MCF 10A (cell line): ENCODE data around the gene NUDT17. TPM values are rescaled to one million over a fixed set of nuclear protein-coding genes. Genes with fewer than 3 reads are reported as not detected.

Experiments used
- BruUV-seq: library from RNA; stranded (reverse); fragments of 400-500 nt; replicated peaks from 2 replicates; lab custom pipeline; 2021; lab: Mats Ljungman, UMichigan
- CTCF ChIA-PET: fragments of 300-600 bp; sonication (Branson Sonifier 250); formaldehyde crosslinking; extraction: SDS; loops from one replicate; lab custom pipeline; 2021; ENCODE audit warnings: antibody characterized with exemption, inconsistent platforms; lab: Yijun Ruan, JAX
- POLR2A ChIA-PET: fragments of 300-600, 350-650 bp; sonication (Branson Sonifier 250); formaldehyde crosslinking; extraction: SDS; loops from one replicate; lab custom pipeline; 2020; ENCODE audit warnings: antibody characterized with exemption, inconsistent platforms; lab: Yijun Ruan, JAX
- DNase-seq: peaks from one replicate; pipeline ENCODE4 v3.0.0-alpha.2; 2018; ENCODE audit not compliant: unreplicated experiment
- H3K27ac Mint-ChIP-seq: one replicate; pipeline ENCODE4 v1.8.0; 2022; ENCODE audit warnings: mild to moderate bottlenecking, low read depth, mixed read lengths; ENCODE audit not compliant: unreplicated experiment
- H3K27me3 Mint-ChIP-seq: one replicate; pipeline ENCODE4 v1.8.0; 2022; ENCODE audit warnings: mixed read lengths; ENCODE audit not compliant: insufficient read depth, unreplicated experiment
- H3K36me3 Mint-ChIP-seq: one replicate; pipeline ENCODE4 v1.8.0; 2022; ENCODE audit warnings: mild to moderate bottlenecking, moderate library complexity, mixed read lengths; ENCODE audit not compliant: insufficient read depth, unreplicated experiment
- H3K4me1 Mint-ChIP-seq: one replicate; pipeline ENCODE4 v1.8.0; 2022; ENCODE audit warnings: mixed read lengths; ENCODE audit not compliant: insufficient read depth, unreplicated experiment
- H3K4me3 Mint-ChIP-seq: one replicate; pipeline ENCODE4 v1.8.0; 2022; ENCODE audit warnings: mild to moderate bottlenecking, moderate library complexity, mixed read lengths; ENCODE audit not compliant: unreplicated experiment
- H3K9me3 Mint-ChIP-seq: one replicate; pipeline ENCODE4 v1.8.0; 2022; ENCODE audit warnings: mixed read lengths; ENCODE audit not compliant: unreplicated experiment
- intact Hi-C: fragments of 100-400 bp; cut with micrococcal nuclease; formaldehyde crosslinking; loops from 2 replicates; pipeline ENCODE4 v1.14.1; 2022
- total RNA-seq: library from RNA; stranded (reverse); gene quantifications from 2 replicates; pipeline ENCODE4 v1.2.3, GENCODE V29; 2022
- TF ChIP-seq, protein P1 (sequence below): fragments of 200-600 bp; IDR thresholded peaks from one replicate; pipeline ENCODE4 v1.8.0; 2022; ENCODE audit warnings: antibody characterized with exemption, mild to moderate bottlenecking; ENCODE audit not compliant: unreplicated experiment

Gene NUDT17
- total RNA-seq, 1 experiment from 2014 or later = 4.6 TPM

DNA sequence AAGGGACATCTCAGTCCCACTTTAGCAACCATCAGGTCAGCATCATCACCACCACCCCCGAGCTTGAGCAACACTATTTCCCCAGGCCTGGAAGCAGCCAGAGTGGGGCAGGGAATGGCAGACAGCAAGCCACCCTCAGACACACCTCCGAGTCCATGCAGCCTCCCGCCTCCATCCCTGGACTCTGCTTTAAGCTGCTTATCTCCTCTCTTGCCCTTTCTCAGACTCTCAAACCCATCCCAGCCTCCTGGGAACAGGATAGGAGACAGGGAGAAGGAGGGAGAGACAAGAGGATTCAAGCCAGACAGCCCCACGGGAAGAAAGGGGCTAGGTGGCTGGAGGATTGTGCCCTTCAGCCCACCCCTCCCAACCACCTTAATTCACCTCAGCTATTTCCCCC, 11.7 kb downstream of the NUDT17 start:
- Mint-ChIP-seq H3K27ac (no peak overlapping the region), H3K36me3 (peaks cover 41% of the 10 kb centered on the region), H3K4me1 (peaks cover 21% of the 10 kb centered on the region), H3K27me3 (no peaks in the 10 kb centered on the region), H3K9me3 (no peaks in the 10 kb centered on the region), H3K4me3 (peak overlapping the region; percentile 99)
- CTCF ChIA-PET = interaction anchor here (0.7 to 8.0 kb wide), 17 partner anchors 10 to 181 kb away, joined by 3 to 184 read pairs (median 5); partner anchors contain the start of genes ITGA10, NUDT17, POLR3C and RNF115
- POLR2A ChIA-PET = interaction anchor here (1.0 to 6.0 kb wide), 10 partner anchors 11 to 195 kb away, joined by 3 to 179 read pairs (median 50); partner anchors contain the start of genes ANKRD35, ITGA10, LIX1L and NUDT17
- intact Hi-C loops = loop anchor here (5.0 to 10.0 kb wide), 2 partner anchors 118 to 155 kb away; no protein-coding TSS in a partner anchor
- no TSS peak for BruUV-seq
- no peak for DNase-seq
- TF ChIP-seq, protein P1, sequence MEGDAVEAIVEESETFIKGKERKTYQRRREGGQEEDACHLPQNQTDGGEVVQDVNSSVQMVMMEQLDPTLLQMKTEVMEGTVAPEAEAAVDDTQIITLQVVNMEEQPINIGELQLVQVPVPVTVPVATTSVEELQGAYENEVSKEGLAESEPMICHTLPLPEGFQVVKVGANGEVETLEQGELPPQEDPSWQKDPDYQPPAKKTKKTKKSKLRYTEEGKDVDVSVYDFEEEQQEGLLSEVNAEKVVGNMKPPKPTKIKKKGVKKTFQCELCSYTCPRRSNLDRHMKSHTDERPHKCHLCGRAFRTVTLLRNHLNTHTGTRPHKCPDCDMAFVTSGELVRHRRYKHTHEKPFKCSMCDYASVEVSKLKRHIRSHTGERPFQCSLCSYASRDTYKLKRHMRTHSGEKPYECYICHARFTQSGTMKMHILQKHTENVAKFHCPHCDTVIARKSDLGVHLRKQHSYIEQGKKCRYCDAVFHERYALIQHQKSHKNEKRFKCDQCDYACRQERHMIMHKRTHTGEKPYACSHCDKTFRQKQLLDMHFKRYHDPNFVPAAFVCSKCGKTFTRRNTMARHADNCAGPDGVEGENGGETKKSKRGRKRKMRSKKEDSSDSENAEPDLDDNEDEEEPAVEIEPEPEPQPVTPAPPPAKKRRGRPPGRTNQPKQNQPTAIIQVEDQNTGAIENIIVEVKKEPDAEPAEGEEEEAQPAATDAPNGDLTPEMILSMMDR = no peak

DNA sequence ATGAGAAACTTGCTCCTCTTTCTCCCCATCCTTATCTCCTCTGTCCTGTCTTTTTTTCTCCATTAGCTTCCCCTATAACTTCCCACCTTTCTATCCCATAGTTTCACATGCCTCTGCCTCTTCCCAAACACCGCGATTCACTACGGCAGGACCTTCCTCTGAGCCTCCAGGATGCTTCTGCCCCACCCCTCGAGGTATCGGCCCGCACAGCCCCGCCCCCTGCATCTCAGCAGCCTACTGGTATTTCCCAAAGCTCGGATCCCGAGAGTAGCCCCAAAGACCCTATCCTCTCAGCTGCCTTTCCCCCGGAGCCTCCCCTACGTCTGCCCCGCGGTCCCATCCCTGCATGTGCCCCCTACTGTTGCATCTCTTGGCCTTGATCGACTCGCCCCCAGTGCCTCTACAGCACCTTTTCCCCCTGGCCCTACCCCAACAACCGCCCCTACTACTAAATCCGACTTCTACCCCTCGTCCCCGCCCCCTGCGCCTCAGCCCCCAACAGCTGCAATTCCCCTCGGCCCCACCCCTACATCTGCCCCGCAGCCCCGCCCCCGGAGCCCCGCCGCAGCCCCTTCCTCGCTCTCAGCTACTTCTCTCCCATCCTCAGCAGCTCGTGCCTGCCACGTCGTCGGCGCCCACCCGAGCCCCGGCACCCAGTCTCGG, 12.9 kb downstream of the NUDT17 start:
- TF ChIP-seq, protein P1 = no peak
- peak; percentile 43 for DNase-seq
- Mint-ChIP-seq H3K9me3 (no peaks in the 10 kb centered on the region), H3K27ac (peak overlapping the region; percentile 86), H3K27me3 (no peaks in the 10 kb centered on the region), H3K4me3 (peak overlapping the region; percentile 99), H3K36me3 (peaks cover 29% of the 10 kb centered on the region), H3K4me1 (peaks cover 21% of the 10 kb centered on the region)
- intact Hi-C loops = loop anchor here (5.0 to 10.0 kb wide), 2 partner anchors 116 to 154 kb away; no protein-coding TSS in a partner anchor
- ChIA-PET POLR2A (interaction anchor here (0.6 to 6.0 kb wide), 40 partner anchors 10 to 194 kb away, joined by 3 to 179 read pairs (median 8); partner anchors contain the start of genes ANKRD34A, ANKRD35, ITGA10 and LIX1L), CTCF (interaction anchor here (0.6 to 8.0 kb wide), 20 partner anchors 11 to 174 kb away, joined by 3 to 184 read pairs (median 6); partner anchors contain the start of genes ANKRD34A, ITGA10, LIX1L and NUDT17)
- BruUV-seq = no TSS peak

DNA sequence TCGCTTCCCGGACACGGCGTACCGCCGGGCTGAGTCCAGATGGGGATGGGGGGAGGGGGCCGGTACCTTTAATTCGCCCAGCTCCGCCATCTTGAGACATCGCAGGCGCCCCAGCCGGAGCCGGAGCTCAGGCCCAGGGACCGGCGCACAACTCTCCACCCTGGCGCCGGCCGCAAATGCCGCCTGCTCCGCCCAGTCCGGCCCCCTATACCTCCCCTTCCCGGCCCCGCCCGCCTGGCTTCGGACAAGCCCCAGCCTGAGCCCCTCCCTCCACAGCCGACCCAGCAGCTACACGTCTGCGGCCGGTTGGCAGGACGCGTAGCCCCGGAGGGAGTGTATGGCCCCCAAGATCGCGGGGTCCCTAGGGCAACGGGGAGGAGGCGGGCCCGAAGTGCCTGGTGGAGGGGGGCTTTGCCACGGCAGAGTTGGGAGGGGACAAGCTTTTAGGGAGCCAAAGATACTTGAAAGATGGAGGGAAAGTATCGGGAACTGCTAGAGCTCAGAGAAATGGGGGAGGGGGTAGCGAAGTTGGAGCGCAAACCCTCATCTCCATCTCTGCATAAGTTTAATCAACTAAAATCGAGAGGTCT, 13.6 kb downstream of the NUDT17 start, which contains the start of gene PIAS3:
PIAS3 (minus strand) TSS at position 181 of the 590 bp plus-strand sequence; CDS start at position 90, 91 bp downstream.
- peak; percentile 97 for DNase-seq
- H3K27ac Mint-ChIP-seq = peak within 1 kb of the TSS; percentile 86
- peak within 1 kb of the TSS; percentile 99 for H3K4me3 Mint-ChIP-seq
- POLR2A ChIA-PET = interaction anchor here (0.6 to 6.0 kb wide), 44 partner anchors 10 to 578 kb away, joined by 3 to 179 read pairs (median 8); partner anchors contain the start of genes ANKRD34A, ANKRD35, ITGA10 and LIX1L
- H3K36me3 Mint-ChIP-seq = peaks cover 23% of the 10 kb centered on the region
- no TSS peak for BruUV-seq
- CTCF ChIA-PET = interaction anchor here (0.6 to 8.0 kb wide), 24 partner anchors 12 to 174 kb away, joined by 3 to 184 read pairs (median 5); partner anchors contain the start of genes ANKRD34A, ITGA10, LIX1L and NUDT17
- H3K4me1 Mint-ChIP-seq = peaks cover 21% of the 10 kb centered on the region
- TF ChIP-seq, protein P1 = no peak
- H3K9me3 Mint-ChIP-seq = no peaks in the 10 kb centered on the region
- H3K27me3 Mint-ChIP-seq = no peaks in the 10 kb centered on the region
- intact Hi-C loops = loop anchor here (1.0 to 10.0 kb wide), 3 partner anchors 27 to 153 kb away; no protein-coding TSS in a partner anchor
